Activated T-cell treated with anti-CD3 and anti-CD28 coated beads, Interleukin-2, amount 50 U/mL, for 4 hours (primary cell): Measurements from ENCODE around the gene INCENP. TPM values are rescaled to one million over a fixed set of nuclear protein-coding genes. Genes with fewer than 3 reads are reported as not detected.

Experiments used
- ATAC-seq, 2 donors: fragments of 200-7000 bp; cut with Tn5 transposase; one replicate each; pipeline ENCODE4 v1.10.0; 2021
- DNase-seq: peaks from one replicate; pipeline ENCODE4 v3.0.0-alpha.2; 2020
- H3K27me3 Mint-ChIP-seq: one replicate; pipeline ENCODE4 v1.8.0; 2021; ENCODE audit warnings: low read depth, mixed read lengths
- H3K36me3 Mint-ChIP-seq: one replicate; pipeline ENCODE4 v1.8.0; 2022; ENCODE audit warnings: mixed read lengths; ENCODE audit not compliant: insufficient read depth
- H3K4me1 Mint-ChIP-seq: one replicate; pipeline ENCODE4 v1.8.0; 2021; ENCODE audit warnings: low read depth, mixed read lengths
- H3K4me3 Mint-ChIP-seq: one replicate; pipeline ENCODE4 v1.8.0; 2021; ENCODE audit warnings: mild to moderate bottlenecking, moderate library complexity, mixed read lengths
- H3K9me3 Mint-ChIP-seq: one replicate; pipeline ENCODE4 v1.8.0; 2021; ENCODE audit warnings: mixed read lengths
- total RNA-seq, 3 donors: library from RNA; stranded (reverse); gene quantifications; one replicate each; pipeline ENCODE4 v1.2.1, GENCODE V29; 2021

INCENP gene
- total RNA-seq, 3 donors from 2014 or later: 29.9 to 36.3 (median 32.8) TPM

- H3K4me3 Mint-ChIP-seq: no peak overlapping the region
- DNase-seq: no peak
- H3K9me3 Mint-ChIP-seq: no peaks in the 10 kb centered on the region
- ATAC-seq: no peak
- H3K36me3 Mint-ChIP-seq: peaks cover 23% of the 10 kb centered on the region
- H3K4me1 Mint-ChIP-seq: peaks cover 19% of the 10 kb centered on the region
- no peaks in the 10 kb centered on the region for H3K27me3 Mint-ChIP-seq
Observed at GRCh38 chr11:62130283-62131169, 6.7 kb downstream of the INCENP start.

- Mint-ChIP-seq H3K36me3 (peaks cover 23% of the 10 kb centered on the region), H3K27me3 (no peaks in the 10 kb centered on the region), H3K4me3 (no peak overlapping the region), H3K9me3 (no peaks in the 10 kb centered on the region), H3K4me1 (peaks cover 15% of the 10 kb centered on the region)
- no peak for ATAC-seq
- DNase-seq: no peak
Observed at GRCh38 chr11:62131170-62131464, 7.3 kb downstream of the INCENP start.

GRCh38 chr11:62132191-62132590 lies 8.4 kb downstream of the INCENP start:
- ATAC-seq (no peak), DNase-seq (no peak)
- peaks cover 27% of the 10 kb centered on the region for H3K36me3 Mint-ChIP-seq

GRCh38 chr11:62132689-62133293 lies 9.0 kb downstream of the INCENP start:
- no peaks in the 10 kb centered on the region for H3K27me3 Mint-ChIP-seq

More at GRCh38 chr11:62132191-62132590, 8.4 kb downstream of the INCENP start:
- H3K4me3 Mint-ChIP-seq: no peak overlapping the region
- peaks cover 14% of the 10 kb centered on the region for H3K4me1 Mint-ChIP-seq
- H3K27me3 Mint-ChIP-seq: no peaks in the 10 kb centered on the region
- H3K9me3 Mint-ChIP-seq: no peaks in the 10 kb centered on the region

GRCh38 chr11:62133328-62134065 lies 9.7 kb downstream of the INCENP start:
- no peak for DNase-seq
- no peak overlapping the region for H3K4me3 Mint-ChIP-seq
- ATAC-seq: no peak
- peaks cover 26% of the 10 kb centered on the region for H3K36me3 Mint-ChIP-seq
- H3K27me3 Mint-ChIP-seq: no peaks in the 10 kb centered on the region
- H3K4me1 Mint-ChIP-seq: peaks cover 14% of the 10 kb centered on the region
- H3K9me3 Mint-ChIP-seq: no peaks in the 10 kb centered on the region

More at GRCh38 chr11:62132689-62133293, 9.0 kb downstream of the INCENP start:
- H3K4me1 Mint-ChIP-seq: peaks cover 14% of the 10 kb centered on the region
- no peak overlapping the region for H3K4me3 Mint-ChIP-seq
- no peak for ATAC-seq
- no peaks in the 10 kb centered on the region for H3K9me3 Mint-ChIP-seq
- peaks cover 27% of the 10 kb centered on the region for H3K36me3 Mint-ChIP-seq
- no peak for DNase-seq

- no peak for DNase-seq
- Mint-ChIP-seq H3K9me3 (no peaks in the 10 kb centered on the region), H3K4me3 (no peak overlapping the region), H3K36me3 (peaks cover 14% of the 10 kb centered on the region), H3K4me1 (peaks cover 10% of the 10 kb centered on the region), H3K27me3 (no peaks in the 10 kb centered on the region)
- ATAC-seq: no peak
Observed at GRCh38 chr11:62137276-62137861, 13.6 kb downstream of the INCENP start.

GRCh38 chr11:62137881-62138629 lies 14.2 kb downstream of the INCENP start:
- Mint-ChIP-seq H3K4me1 (peaks cover 5% of the 10 kb centered on the region), H3K27me3 (no peaks in the 10 kb centered on the region), H3K4me3 (no peak overlapping the region), H3K9me3 (no peaks in the 10 kb centered on the region), H3K36me3 (peaks cover 9% of the 10 kb centered on the region)
- DNase-seq: no peak
- no peak for ATAC-seq

- Mint-ChIP-seq H3K4me3 (no peak overlapping the region), H3K36me3 (peaks cover 9% of the 10 kb centered on the region), H3K9me3 (no peaks in the 10 kb centered on the region), H3K27me3 (no peaks in the 10 kb centered on the region), H3K4me1 (peaks cover 5% of the 10 kb centered on the region)
- no peak for DNase-seq
- ATAC-seq: no peak
Observed at GRCh38 chr11:62138630-62139425, 15.0 kb downstream of the INCENP start.

- H3K36me3 Mint-ChIP-seq: peaks cover 11% of the 10 kb centered on the region
- H3K27me3 Mint-ChIP-seq: no peaks in the 10 kb centered on the region
Observed at GRCh38 chr11:62139526-62140303, 15.9 kb downstream of the INCENP start.

GRCh38 chr11:62140304-62141110 lies 16.7 kb downstream of the INCENP start:
- no peak for DNase-seq
- ATAC-seq: no peak
- peaks cover 14% of the 10 kb centered on the region for H3K36me3 Mint-ChIP-seq
- no peaks in the 10 kb centered on the region for H3K9me3 Mint-ChIP-seq
- H3K4me3 Mint-ChIP-seq: no peak overlapping the region
- no peaks in the 10 kb centered on the region for H3K4me1 Mint-ChIP-seq
- no peaks in the 10 kb centered on the region for H3K27me3 Mint-ChIP-seq

More at GRCh38 chr11:62139526-62140303, 15.9 kb downstream of the INCENP start:
- Mint-ChIP-seq H3K4me1 (peaks cover 3% of the 10 kb centered on the region), H3K9me3 (no peaks in the 10 kb centered on the region), H3K4me3 (no peak overlapping the region)
- ATAC-seq: no peak
- DNase-seq: no peak

GRCh38 chr11:62141111-62142042 lies 17.6 kb downstream of the INCENP start:
- Mint-ChIP-seq H3K9me3 (no peaks in the 10 kb centered on the region), H3K4me3 (no peak overlapping the region), H3K27me3 (no peaks in the 10 kb centered on the region), H3K36me3 (peaks cover 18% of the 10 kb centered on the region), H3K4me1 (no peaks in the 10 kb centered on the region)
- ATAC-seq: no peak
- no peak for DNase-seq
